HCT116 (cell line): ENCODE data around the gene NXPH1. TPM values are rescaled to one million over a fixed set of nuclear protein-coding genes. Genes with fewer than 3 reads are reported as not detected.

Experiments
- ATAC-seq: fragments of 200-7000 bp; cut with Tn5 transposase; 2 replicates; pipeline ENCODE4 v1.9.1; 2020; ENCODE audit warnings: mild to moderate bottlenecking, moderate library complexity
- BruUV-seq: library from RNA; stranded (reverse); fragments of 400-500 nt; replicated peaks from 2 replicates; lab custom pipeline; 2021; lab: Mats Ljungman, UMichigan
- CTCF ChIA-PET: fragments of 300-600 bp; sonication (Branson Sonifier 250); formaldehyde crosslinking; loops from one replicate; lab custom pipeline; 2021; ENCODE audit warnings: antibody characterized with exemption; lab: Charles Lee
- POLR2A ChIA-PET: fragments of 300-600, 350-600 bp; sonication (Branson Sonifier 250); formaldehyde crosslinking; loops from one replicate; lab custom pipeline; 2021; ENCODE audit warnings: antibody characterized with exemption; lab: Charles Lee
- RAD21 ChIA-PET, 2 experiments: fragments of 300-600 bp; sonication (Branson Sonifier 250); formaldehyde crosslinking; loops; one replicate each; lab custom pipeline; 2023; ENCODE audit warnings: low total read pairs in 2 of 2; ENCODE audit not compliant: uncharacterized antibody in 2 of 2, unreplicated experiment in 2 of 2, low non-redundant PET in 1 of 2; lab: Charles Lee
- DNase-seq: peaks from one replicate; pipeline ENCODE4 v3.0.0-alpha.2; 2010; ENCODE audit warnings: low read depth, low spot score
- H2AFZ ChIP-seq: fragments of 200-600 bp; shearing (Covaris generic), sonication (generic); 2 replicates; pipeline ENCODE4 v1.6.1; 2017; ENCODE audit warnings: low read depth, mixed run types, mixed read lengths, antibody characterized with exemption, low read length; ENCODE audit not compliant: poor library complexity, severe bottlenecking
- H3K27ac ChIP-seq: 2 replicates; pipeline ENCODE4 v1.5.1; 2012; ENCODE audit warnings: low read depth, low read length
- H3K27me3 ChIP-seq: fragments of 200-600 bp; sonication (generic); 2 replicates; pipeline ENCODE4 v1.6.1; 2016; ENCODE audit warnings: mixed run types, low read length, mixed read lengths; ENCODE audit not compliant: insufficient read depth
- H3K36me3 ChIP-seq, 2 experiments: fragments of 200-500 bp in 1 of 2; fragments of 200-600 bp in 1 of 2; sonication (Bioruptor generic) in 1 of 2; sonication (generic) in 1 of 2; 2 replicates each; pipeline versions ENCODE4 v1.5.1 to v1.6.1; 2014 to 2016; ENCODE audit warnings: low read length in 2 of 2, inconsistent platforms in 1 of 2, mixed read lengths in 1 of 2, mixed run types in 1 of 2; ENCODE audit not compliant: insufficient read depth in 2 of 2, control insufficient read depth in 1 of 2
- H3K4me1 ChIP-seq, 2 experiments: fragments of 200-600 bp in 1 of 2; sonication (generic) in 1 of 2; 2 replicates each; pipeline versions ENCODE4 v1.5.1 to v1.6.1; 2012 to 2017; ENCODE audit warnings: low read length in 2 of 2, inconsistent platforms in 1 of 2, mild to moderate bottlenecking in 1 of 2, mixed read lengths in 1 of 2, mixed run types in 1 of 2, moderate library complexity in 1 of 2; ENCODE audit not compliant: insufficient read depth in 2 of 2, control insufficient read depth in 1 of 2
- H3K4me2 ChIP-seq: fragments of 200-600 bp; sonication (generic); 2 replicates; pipeline ENCODE4 v1.6.1; 2017; ENCODE audit warnings: mixed run types, low read length, mixed read lengths
- H3K4me3 ChIP-seq, 2 experiments: fragments of 200-600 bp in 1 of 2; sonication (generic) in 1 of 2; replicated peaks in 1 of 2; 2 replicates each; pipeline ENCODE4 v1.5.1; 2011 to 2016; ENCODE audit warnings: low read length in 2 of 2, control low read depth in 1 of 2, low read depth in 1 of 2, mild to moderate bottlenecking in 1 of 2, mixed read lengths in 1 of 2, mixed run types in 1 of 2
- H3K79me2 ChIP-seq: fragments of 200-600 bp; sonication (generic); 2 replicates; pipeline ENCODE4 v1.6.1; 2017; ENCODE audit warnings: mild to moderate bottlenecking, mixed run types, low read length, moderate library complexity, mixed read lengths; ENCODE audit not compliant: insufficient read depth
- H3K9ac ChIP-seq: fragments of 200-600 bp; sonication (generic); 2 replicates; pipeline ENCODE4 v1.6.1; 2016; ENCODE audit warnings: low read length, mixed read lengths
- H3K9me2 ChIP-seq: fragments of 200-600 bp; sonication (generic), shearing (Covaris generic); 2 replicates; pipeline ENCODE4 v1.6.1; 2017; ENCODE audit warnings: mixed run types, mild to moderate bottlenecking, moderate library complexity; ENCODE audit not compliant: insufficient read depth
- H3K9me3 ChIP-seq, 2 experiments: fragments of 200-500 bp in 1 of 2; fragments of 200-600 bp in 1 of 2; sonication (Bioruptor generic) in 1 of 2; sonication (generic) in 1 of 2; 2 replicates each; pipeline ENCODE4 v1.6.1; 2014 to 2017; ENCODE audit warnings: low read length in 2 of 2, mixed read lengths in 2 of 2, inconsistent platforms in 1 of 2, low read depth in 1 of 2, mild to moderate bottlenecking in 1 of 2, mixed run types in 1 of 2, moderate library complexity in 1 of 2; ENCODE audit not compliant: control insufficient read depth in 1 of 2, insufficient read depth in 1 of 2
- H4K20me1 ChIP-seq: fragments of 200-600 bp; sonication (generic), shearing (Covaris generic); 2 replicates; pipeline ENCODE4 v1.6.1; 2017; ENCODE audit warnings: mixed run types, mild to moderate bottlenecking, moderate library complexity; ENCODE audit not compliant: insufficient read depth
- ATF3 ChIP-seq: IDR thresholded peaks from 2 replicates; pipeline ENCODE4 v1.6.1; 2012
- CEBPB ChIP-seq: IDR thresholded peaks from 2 replicates; pipeline ENCODE4 v1.6.1; 2012; ENCODE audit warnings: low read depth
- CTCF ChIP-seq, 3 experiments: fragments of 200-600 bp in 1 of 3; sonication (generic) in 1 of 3; IDR thresholded peaks in 2 of 3; conservative IDR thresholded peaks in 1 of 3; 2 replicates each; pipeline ENCODE4 v1.5.1; 2012 to 2017; ENCODE audit warnings: low read depth in 2 of 3, low read length in 2 of 3, antibody characterized with exemption in 1 of 3, borderline replicate concordance in 1 of 3, control low read depth in 1 of 3, mild to moderate bottlenecking in 1 of 3, mixed read lengths in 1 of 3, mixed run types in 1 of 3, moderate library complexity in 1 of 3; ENCODE audit not compliant: insufficient read depth in 1 of 3
- EGR1 ChIP-seq: IDR thresholded peaks from 2 replicates; pipeline ENCODE4 v1.6.1; 2012; ENCODE audit warnings: low read depth
- ELF1 ChIP-seq: IDR thresholded peaks from 2 replicates; pipeline ENCODE4 v1.6.1; 2012; ENCODE audit warnings: low read depth, borderline replicate concordance
- EZH2phosphoT487 ChIP-seq: fragments of 200-600 bp; IDR thresholded peaks from 2 replicates; pipeline ENCODE4 v1.6.1; 2018; ENCODE audit warnings: antibody characterized with exemption, borderline replicate concordance
- FOSL1 ChIP-seq: IDR thresholded peaks from 2 replicates; pipeline ENCODE4 v1.6.1; 2012; ENCODE audit warnings: low read depth
- JUND ChIP-seq: IDR thresholded peaks from 2 replicates; pipeline ENCODE4 v1.6.1; 2012
- POLR2A ChIP-seq: IDR thresholded peaks from 2 replicates; pipeline ENCODE4 v1.7.0; 2011; ENCODE audit warnings: borderline replicate concordance; ENCODE audit not compliant: insufficient read depth, insufficient read length; ENCODE audit errors: extremely low read depth
- POLR2AphosphoS5 ChIP-seq: IDR thresholded peaks from 2 replicates; pipeline ENCODE4 v1.6.1; 2011; ENCODE audit warnings: mild to moderate bottlenecking, low read depth, low read length, moderate library complexity
- RAD21 ChIP-seq: IDR thresholded peaks from 2 replicates; pipeline ENCODE4 v1.6.1; 2012; ENCODE audit warnings: low read depth, mild to moderate bottlenecking
- REST ChIP-seq: IDR thresholded peaks from 2 replicates; pipeline ENCODE4 v1.6.1; 2012; ENCODE audit warnings: low read depth
- SIN3A ChIP-seq: IDR thresholded peaks from 2 replicates; pipeline ENCODE4 v1.6.1; 2012; ENCODE audit warnings: low read depth
- SP1 ChIP-seq: IDR thresholded peaks from 2 replicates; pipeline ENCODE4 v1.6.1; 2012; ENCODE audit warnings: low read depth
- SRF ChIP-seq: IDR thresholded peaks from 2 replicates; pipeline ENCODE4 v1.6.1; 2012; ENCODE audit warnings: low read depth
- TCF7L2 ChIP-seq: IDR thresholded peaks from 2 replicates; pipeline ENCODE4 v1.7.0; 2011; ENCODE audit warnings: borderline replicate concordance, inconsistent platforms; ENCODE audit not compliant: insufficient read depth, insufficient read length; ENCODE audit errors: extremely low read depth
- YY1 ChIP-seq: IDR thresholded peaks from 2 replicates; pipeline ENCODE4 v1.6.1; 2011; ENCODE audit warnings: low read length, low read depth, moderate library complexity, mild to moderate bottlenecking; ENCODE audit not compliant: insufficient replicate concordance; ENCODE audit errors: extremely low read depth
- ZFX ChIP-seq: fragments of 450-650 bp; IDR thresholded peaks from 2 replicates; pipeline ENCODE4 v1.6.1; 2017
- ZNF274 ChIP-seq: fragments of 200-500 bp; sonication (Bioruptor generic); IDR thresholded peaks from 2 replicates; pipeline ENCODE4 v1.6.1; 2014; ENCODE audit warnings: mild to moderate bottlenecking, low read depth, low read length, inconsistent platforms
- intact Hi-C: fragments of 100-400 bp; cut with micrococcal nuclease; formaldehyde crosslinking; loops from 2 replicates; pipeline ENCODE4 v1.10.0; 2022
- total RNA-seq: library from RNA; stranded (reverse); gene quantifications from one replicate; pipeline ENCODE4 v1.2.1, GENCODE V29; 2021; ENCODE audit not compliant: unreplicated experiment

Gene NXPH1
- total RNA-seq, 1 experiment from 2014 or later = 0.17 TPM

GRCh38 chr7:8753355-8753754, 319.9 kb downstream of the NXPH1 start:
- ChIA-PET POLR2A (no interaction called here), RAD21 (no interaction called here), CTCF (no interaction called here)
- Histone ChIP-seq H3K36me3 (no peaks in the 10 kb centered on the region), H4K20me1 (no peaks in the 10 kb centered on the region), H3K9ac (no peak overlapping the region), H2AFZ (no peak overlapping the region), H3K9me2 (no peaks in the 10 kb centered on the region), H3K79me2 (no peaks in the 10 kb centered on the region), H3K27ac (no peak overlapping the region), H3K27me3 (no peaks in the 10 kb centered on the region), H3K4me2 (no peak overlapping the region), H3K9me3 (no peaks in the 10 kb centered on the region; a peak in 1 of 4 replicates)
- ATAC-seq (no peak), DNase-seq (no peak)
- BruUV-seq = no TSS peak
- intact Hi-C loops = no loop called here
- TF ChIP-seq ATF3 (no peak), ELF1 (no peak), FOSL1 (no peak), YY1 (no peak), JUND (no peak), POLR2AphosphoS5 (no peak), REST (no peak), EZH2phosphoT487 (no peak), CTCF (IDR thresholded peaks at IDR 0.05 in 2 of 3, conservative IDR thresholded peaks at IDR 0.05 in 1 of 3; ENCODE audit: borderline replicate concordance in 1 of 3, insufficient read depth in 1 of 3, low read depth in 2 of 3, low read length in 2 of 3) (no peak), TCF7L2 (no peak), SP1 (no peak), CEBPB (no peak), SIN3A (no peak), ZNF274 (no peak), ZFX (no peak), SRF (no peak), POLR2A (no peak), EGR1 (no peak), RAD21 (no peak)
- TF ChIP-seq, all 23 proteins: peak for 0
- Histone ChIP-seq H3K4me3 (no peak overlapping the region), H3K4me1 (no peaks in the 10 kb centered on the region)
